HCT116 (cell line): ENCODE measurements around the gene FAM9B. TPM values are rescaled to one million over a fixed set of nuclear protein-coding genes. Genes with fewer than 3 reads are reported as not detected.

Experiments
- ATAC-seq: fragments of 200-7000 bp; cut with Tn5 transposase; 2 replicates; pipeline ENCODE4 v1.9.1; 2020; ENCODE audit warnings: mild to moderate bottlenecking, moderate library complexity
- BruUV-seq: library from RNA; stranded (reverse); fragments of 400-500 nt; replicated peaks from 2 replicates; lab custom pipeline; 2021; lab: Mats Ljungman, UMichigan
- CTCF ChIA-PET: fragments of 300-600 bp; sonication (Branson Sonifier 250); formaldehyde crosslinking; loops from one replicate; lab custom pipeline; 2021; ENCODE audit warnings: antibody characterized with exemption; lab: Charles Lee
- POLR2A ChIA-PET: fragments of 300-600, 350-600 bp; sonication (Branson Sonifier 250); formaldehyde crosslinking; loops from one replicate; lab custom pipeline; 2021; ENCODE audit warnings: antibody characterized with exemption; lab: Charles Lee
- RAD21 ChIA-PET, 2 experiments: fragments of 300-600 bp; sonication (Branson Sonifier 250); formaldehyde crosslinking; loops; one replicate each; lab custom pipeline; 2023; ENCODE audit warnings: low total read pairs in 2 of 2; ENCODE audit not compliant: uncharacterized antibody in 2 of 2, unreplicated experiment in 2 of 2, low non-redundant PET in 1 of 2; lab: Charles Lee
- DNase-seq: peaks from one replicate; pipeline ENCODE4 v3.0.0-alpha.2; 2010; ENCODE audit warnings: low read depth, low spot score
- H2AFZ ChIP-seq: fragments of 200-600 bp; shearing (Covaris generic), sonication (generic); 2 replicates; pipeline ENCODE4 v1.6.1; 2017; ENCODE audit warnings: low read depth, mixed run types, mixed read lengths, antibody characterized with exemption, low read length; ENCODE audit not compliant: poor library complexity, severe bottlenecking
- H3K27ac ChIP-seq: 2 replicates; pipeline ENCODE4 v1.5.1; 2012; ENCODE audit warnings: low read depth, low read length
- H3K27me3 ChIP-seq: fragments of 200-600 bp; sonication (generic); 2 replicates; pipeline ENCODE4 v1.6.1; 2016; ENCODE audit warnings: mixed run types, low read length, mixed read lengths; ENCODE audit not compliant: insufficient read depth
- H3K36me3 ChIP-seq, 2 experiments: fragments of 200-500 bp in 1 of 2; fragments of 200-600 bp in 1 of 2; sonication (Bioruptor generic) in 1 of 2; sonication (generic) in 1 of 2; 2 replicates each; pipeline versions ENCODE4 v1.5.1 to v1.6.1; 2014 to 2016; ENCODE audit warnings: low read length in 2 of 2, inconsistent platforms in 1 of 2, mixed read lengths in 1 of 2, mixed run types in 1 of 2; ENCODE audit not compliant: insufficient read depth in 2 of 2, control insufficient read depth in 1 of 2
- H3K4me1 ChIP-seq, 2 experiments: fragments of 200-600 bp in 1 of 2; sonication (generic) in 1 of 2; 2 replicates each; pipeline versions ENCODE4 v1.5.1 to v1.6.1; 2012 to 2017; ENCODE audit warnings: low read length in 2 of 2, inconsistent platforms in 1 of 2, mild to moderate bottlenecking in 1 of 2, mixed read lengths in 1 of 2, mixed run types in 1 of 2, moderate library complexity in 1 of 2; ENCODE audit not compliant: insufficient read depth in 2 of 2, control insufficient read depth in 1 of 2
- H3K4me2 ChIP-seq: fragments of 200-600 bp; sonication (generic); 2 replicates; pipeline ENCODE4 v1.6.1; 2017; ENCODE audit warnings: mixed run types, low read length, mixed read lengths
- H3K4me3 ChIP-seq, 2 experiments: fragments of 200-600 bp in 1 of 2; sonication (generic) in 1 of 2; replicated peaks in 1 of 2; 2 replicates each; pipeline ENCODE4 v1.5.1; 2011 to 2016; ENCODE audit warnings: low read length in 2 of 2, control low read depth in 1 of 2, low read depth in 1 of 2, mild to moderate bottlenecking in 1 of 2, mixed read lengths in 1 of 2, mixed run types in 1 of 2
- H3K79me2 ChIP-seq: fragments of 200-600 bp; sonication (generic); 2 replicates; pipeline ENCODE4 v1.6.1; 2017; ENCODE audit warnings: mild to moderate bottlenecking, mixed run types, low read length, moderate library complexity, mixed read lengths; ENCODE audit not compliant: insufficient read depth
- H3K9ac ChIP-seq: fragments of 200-600 bp; sonication (generic); 2 replicates; pipeline ENCODE4 v1.6.1; 2016; ENCODE audit warnings: low read length, mixed read lengths
- H3K9me2 ChIP-seq: fragments of 200-600 bp; sonication (generic), shearing (Covaris generic); 2 replicates; pipeline ENCODE4 v1.6.1; 2017; ENCODE audit warnings: mixed run types, mild to moderate bottlenecking, moderate library complexity; ENCODE audit not compliant: insufficient read depth
- H3K9me3 ChIP-seq, 2 experiments: fragments of 200-500 bp in 1 of 2; fragments of 200-600 bp in 1 of 2; sonication (Bioruptor generic) in 1 of 2; sonication (generic) in 1 of 2; 2 replicates each; pipeline ENCODE4 v1.6.1; 2014 to 2017; ENCODE audit warnings: low read length in 2 of 2, mixed read lengths in 2 of 2, inconsistent platforms in 1 of 2, low read depth in 1 of 2, mild to moderate bottlenecking in 1 of 2, mixed run types in 1 of 2, moderate library complexity in 1 of 2; ENCODE audit not compliant: control insufficient read depth in 1 of 2, insufficient read depth in 1 of 2
- H4K20me1 ChIP-seq: fragments of 200-600 bp; sonication (generic), shearing (Covaris generic); 2 replicates; pipeline ENCODE4 v1.6.1; 2017; ENCODE audit warnings: mixed run types, mild to moderate bottlenecking, moderate library complexity; ENCODE audit not compliant: insufficient read depth
- CBX3 ChIP-seq: IDR thresholded peaks from 2 replicates; pipeline ENCODE4 v1.6.1; 2012; ENCODE audit warnings: low read depth
- CEBPB ChIP-seq: IDR thresholded peaks from 2 replicates; pipeline ENCODE4 v1.6.1; 2012; ENCODE audit warnings: low read depth
- CTCF ChIP-seq, 3 experiments: fragments of 200-600 bp in 1 of 3; sonication (generic) in 1 of 3; IDR thresholded peaks in 2 of 3; conservative IDR thresholded peaks in 1 of 3; 2 replicates each; pipeline ENCODE4 v1.5.1; 2012 to 2017; ENCODE audit warnings: low read depth in 2 of 3, low read length in 2 of 3, antibody characterized with exemption in 1 of 3, borderline replicate concordance in 1 of 3, control low read depth in 1 of 3, mild to moderate bottlenecking in 1 of 3, mixed read lengths in 1 of 3, mixed run types in 1 of 3, moderate library complexity in 1 of 3; ENCODE audit not compliant: insufficient read depth in 1 of 3
- EGR1 ChIP-seq: IDR thresholded peaks from 2 replicates; pipeline ENCODE4 v1.6.1; 2012; ENCODE audit warnings: low read depth
- EZH2phosphoT487 ChIP-seq: fragments of 200-600 bp; IDR thresholded peaks from 2 replicates; pipeline ENCODE4 v1.6.1; 2018; ENCODE audit warnings: antibody characterized with exemption, borderline replicate concordance
- JUND ChIP-seq: IDR thresholded peaks from 2 replicates; pipeline ENCODE4 v1.6.1; 2012
- MAX ChIP-seq: IDR thresholded peaks from 2 replicates; pipeline ENCODE4 v1.6.1; 2012
- POLR2A ChIP-seq: IDR thresholded peaks from 2 replicates; pipeline ENCODE4 v1.7.0; 2011; ENCODE audit warnings: borderline replicate concordance; ENCODE audit not compliant: insufficient read depth, insufficient read length; ENCODE audit errors: extremely low read depth
- POLR2AphosphoS5 ChIP-seq: IDR thresholded peaks from 2 replicates; pipeline ENCODE4 v1.6.1; 2011; ENCODE audit warnings: mild to moderate bottlenecking, low read depth, low read length, moderate library complexity
- RAD21 ChIP-seq: IDR thresholded peaks from 2 replicates; pipeline ENCODE4 v1.6.1; 2012; ENCODE audit warnings: low read depth, mild to moderate bottlenecking
- REST ChIP-seq: IDR thresholded peaks from 2 replicates; pipeline ENCODE4 v1.6.1; 2012; ENCODE audit warnings: low read depth
- SIN3A ChIP-seq: IDR thresholded peaks from 2 replicates; pipeline ENCODE4 v1.6.1; 2012; ENCODE audit warnings: low read depth
- SRF ChIP-seq: IDR thresholded peaks from 2 replicates; pipeline ENCODE4 v1.6.1; 2012; ENCODE audit warnings: low read depth
- TCF7L2 ChIP-seq: IDR thresholded peaks from 2 replicates; pipeline ENCODE4 v1.7.0; 2011; ENCODE audit warnings: borderline replicate concordance, inconsistent platforms; ENCODE audit not compliant: insufficient read depth, insufficient read length; ENCODE audit errors: extremely low read depth
- YY1 ChIP-seq: IDR thresholded peaks from 2 replicates; pipeline ENCODE4 v1.6.1; 2011; ENCODE audit warnings: low read length, low read depth, moderate library complexity, mild to moderate bottlenecking; ENCODE audit not compliant: insufficient replicate concordance; ENCODE audit errors: extremely low read depth
- ZFX ChIP-seq: fragments of 450-650 bp; IDR thresholded peaks from 2 replicates; pipeline ENCODE4 v1.6.1; 2017
- ZNF274 ChIP-seq: fragments of 200-500 bp; sonication (Bioruptor generic); IDR thresholded peaks from 2 replicates; pipeline ENCODE4 v1.6.1; 2014; ENCODE audit warnings: mild to moderate bottlenecking, low read depth, low read length, inconsistent platforms
- intact Hi-C: fragments of 100-400 bp; cut with micrococcal nuclease; formaldehyde crosslinking; loops from 2 replicates; pipeline ENCODE4 v1.10.0; 2022
- total RNA-seq: library from RNA; stranded (reverse); gene quantifications from one replicate; pipeline ENCODE4 v1.2.1, GENCODE V29; 2021; ENCODE audit not compliant: unreplicated experiment
- TF ChIP-seq, protein P1 (sequence below): IDR thresholded peaks from 2 replicates; pipeline ENCODE4 v1.6.1; 2011; ENCODE audit warnings: mild to moderate bottlenecking, low read length, moderate library complexity; ENCODE audit not compliant: insufficient replicate concordance; ENCODE audit errors: extremely low read depth

Gene FAM9B
- total RNA-seq, 1 experiment from 2014 or later = not detected

DNA sequence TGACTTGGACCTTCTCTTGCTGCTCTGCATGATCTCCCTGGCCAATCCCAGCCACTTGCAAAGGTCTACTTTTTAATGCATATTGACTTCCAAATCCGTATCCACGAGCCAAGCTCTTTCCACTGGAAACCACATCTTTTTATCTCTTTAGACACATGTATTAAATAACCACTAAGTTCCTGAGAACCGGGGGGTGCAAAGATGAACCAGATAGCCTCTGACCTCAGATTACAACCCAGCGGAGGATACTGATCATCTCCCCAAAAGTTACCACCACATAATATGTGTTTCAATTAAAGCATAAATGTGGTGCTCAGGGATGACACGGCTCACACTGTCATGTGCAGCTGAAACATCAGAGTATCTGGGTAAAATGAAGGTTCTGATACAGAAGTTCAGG, 40.4 kb upstream of the FAM9B start:
- no peaks in the 10 kb centered on the region for H3K4me1 ChIP-seq
- H3K27me3 ChIP-seq = no peaks in the 10 kb centered on the region
- no peaks in the 10 kb centered on the region for H3K36me3 ChIP-seq
- no peaks in the 10 kb centered on the region for H3K9me3 ChIP-seq
- POLR2A ChIA-PET = no interaction called here
- no peak overlapping the region for H3K9ac ChIP-seq
- RAD21 ChIA-PET = no interaction called here
- no peak overlapping the region for H2AFZ ChIP-seq
- H3K4me3 ChIP-seq = no peak overlapping the region
- BruUV-seq = no TSS peak
- ATAC-seq = no peak
- no peaks in the 10 kb centered on the region for H3K9me2 ChIP-seq
- H3K27ac ChIP-seq = no peak overlapping the region
- no peak overlapping the region for H3K4me2 ChIP-seq
- CTCF ChIA-PET = no interaction called here
- H3K79me2 ChIP-seq = no peaks in the 10 kb centered on the region
- no peak for DNase-seq
- H4K20me1 ChIP-seq = no peaks in the 10 kb centered on the region
- intact Hi-C loops = no loop called here
- TF ChIP-seq EZH2phosphoT487 (no peak), RAD21 (no peak), SRF (no peak), CTCF (IDR thresholded peaks at IDR 0.05 in 2 of 3, conservative IDR thresholded peaks at IDR 0.05 in 1 of 3; ENCODE audit: borderline replicate concordance in 1 of 3, insufficient read depth in 1 of 3, low read depth in 2 of 3, low read length in 2 of 3) (no peak), POLR2A (no peak), ZNF274 (no peak), POLR2AphosphoS5 (no peak), CBX3 (no peak), EGR1 (no peak), JUND (no peak), REST (no peak), TCF7L2 (no peak), CEBPB (no peak), SIN3A (no peak), MAX (no peak), ZFX (no peak), YY1 (no peak)
- TF ChIP-seq, protein P1, sequence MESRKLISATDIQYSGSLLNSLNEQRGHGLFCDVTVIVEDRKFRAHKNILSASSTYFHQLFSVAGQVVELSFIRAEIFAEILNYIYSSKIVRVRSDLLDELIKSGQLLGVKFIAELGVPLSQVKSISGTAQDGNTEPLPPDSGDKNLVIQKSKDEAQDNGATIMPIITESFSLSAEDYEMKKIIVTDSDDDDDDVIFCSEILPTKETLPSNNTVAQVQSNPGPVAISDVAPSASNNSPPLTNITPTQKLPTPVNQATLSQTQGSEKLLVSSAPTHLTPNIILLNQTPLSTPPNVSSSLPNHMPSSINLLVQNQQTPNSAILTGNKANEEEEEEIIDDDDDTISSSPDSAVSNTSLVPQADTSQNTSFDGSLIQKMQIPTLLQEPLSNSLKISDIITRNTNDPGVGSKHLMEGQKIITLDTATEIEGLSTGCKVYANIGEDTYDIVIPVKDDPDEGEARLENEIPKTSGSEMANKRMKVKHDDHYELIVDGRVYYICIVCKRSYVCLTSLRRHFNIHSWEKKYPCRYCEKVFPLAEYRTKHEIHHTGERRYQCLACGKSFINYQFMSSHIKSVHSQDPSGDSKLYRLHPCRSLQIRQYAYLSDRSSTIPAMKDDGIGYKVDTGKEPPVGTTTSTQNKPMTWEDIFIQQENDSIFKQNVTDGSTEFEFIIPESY = no peak
